Gastroesophageal sphincter (tissue), 4 donors: Measurements from ENCODE around the gene APOLD1. TPM values are rescaled to one million over a fixed set of nuclear protein-coding genes. Genes with fewer than 3 reads are reported as not detected.

Source experiments
- ATAC-seq: fragments of 150-250 bp; one replicate; pipeline ENCODE4 v1.9.1; 2016; ENCODE audit warnings: mild to moderate bottlenecking, moderate library complexity
- H3K27ac ChIP-seq, 4 donors: fragments of 200-600 bp; sonication (generic) in 3 of 4; 1 replicate in 3 of 4; 2 replicates in 1 of 4; pipeline ENCODE4 v1.5.1; 2016 to 2019
- H3K27me3 ChIP-seq: fragments of 200-600 bp; sonication (generic); one replicate; pipeline ENCODE4 v1.5.1; 2019
- H3K36me3 ChIP-seq, 2 donors: fragments of 200-600 bp; sonication (generic); one replicate each; pipeline ENCODE4 v1.5.1; 2019; ENCODE audit warnings: control low read depth in 1 of 2
- H3K4me1 ChIP-seq, 3 donors: fragments of 200-600 bp; sonication (generic); 1 replicate in 2 of 3; 2 replicates in 1 of 3; pipeline ENCODE4 v1.5.1; 2016 to 2019; ENCODE audit warnings: control low read depth in 2 of 3
- H3K4me3 ChIP-seq, 2 donors: fragments of 200-600 bp; sonication (generic); one replicate each; pipeline ENCODE4 v1.5.1; 2019; ENCODE audit warnings: mild to moderate bottlenecking in 1 of 2, moderate library complexity in 1 of 2
- H3K9me3 ChIP-seq, 3 donors: fragments of 200-600 bp; sonication (generic); one replicate each; pipeline ENCODE4 v1.5.1; 2017 to 2019; ENCODE audit warnings: control low read depth in 2 of 3
- CTCF ChIP-seq, 4 experiments: fragments of 200-600 bp in 2 of 4; fragments of 450-650 bp in 2 of 4; sonication (generic) in 1 of 4; IDR thresholded peaks; one replicate each; pipeline ENCODE4 v1.5.1; 2017 to 2019; ENCODE audit warnings: antibody characterized with exemption in 4 of 4, mild to moderate bottlenecking in 2 of 4, moderate library complexity in 2 of 4
- EP300 ChIP-seq: sonication (generic); formaldehyde crosslinking; IDR thresholded peaks from one replicate; pipeline ENCODE4 v1.6.1; 2017; ENCODE audit warnings: antibody characterized with exemption, mild to moderate bottlenecking
- POLR2A ChIP-seq, 2 donors: fragments of 450-650 bp; IDR thresholded peaks; one replicate each; pipeline ENCODE4 v1.6.1; 2017; ENCODE audit warnings: antibody characterized with exemption in 2 of 2, mild to moderate bottlenecking in 2 of 2, moderate library complexity in 1 of 2
- POLR2AphosphoS5 ChIP-seq: sonication (generic); formaldehyde crosslinking; IDR thresholded peaks from one replicate; pipeline ENCODE4 v1.6.1; 2017; ENCODE audit warnings: antibody characterized with exemption
- WGBS, 2 donors: methylation state at CpG; one replicate each; pipeline ENCODE4 v1.1.5; 2018; ENCODE audit warnings: low coverage in 1 of 2; 5-methylcytosine and 5-hydroxymethylcytosine counted together
- total RNA-seq, 4 donors: library from RNA; depleted of rRNA; stranded (reverse); fragments of >200 nt; gene quantifications; one replicate each; pipeline ENCODE4 v1.1.0, GENCODE V29; 2016

Gene APOLD1
- total RNA-seq, 4 donors from 2014 or later, result 16.2 to 33.4 (median 22.8) TPM

GRCh38 chr12:12813120-12814101 lies 28.0 kb downstream of the APOLD1 start, which contains the start of gene DDX47:
DDX47 (plus strand) TSS chr12:12813346; CDS start chr12:12813368, 22 bp downstream.
- no peaks in the 10 kb centered on the region for H3K27me3 ChIP-seq
- peak within 1 kb of the TSS; percentile 68 to 79 (median 72) for H3K27ac ChIP-seq
- TF ChIP-seq CTCF (IDR thresholded peaks at IDR 0.05) (peak; percentile 96 to 98 (median 98)), POLR2A (IDR thresholded peaks at IDR 0.05) (peak; percentile 18 to 33), POLR2AphosphoS5 (peak; percentile 73), EP300 (no peak)
- peak; percentile 96 for ATAC-seq
- H3K36me3 ChIP-seq, result peaks cover 0 to 14% of the 10 kb centered on the region in 2 donors
- 2 to 16% methylated on average over 5 to 12 of the region's 35 CpGs for WGBS, 2 donors
- H3K4me3 ChIP-seq, result peak within 1 kb of the TSS; percentile 68 to 100
- H3K9me3 ChIP-seq, result no peaks in the 10 kb centered on the region
- H3K4me1 ChIP-seq, result peaks cover 6 to 49% (median 9%) of the 10 kb centered on the region in 3 donors

- H3K4me1 ChIP-seq, result peaks cover 13 to 65% (median 16%) of the 10 kb centered on the region in 3 donors
Measured at GRCh38 chr12:12817616-12818015, 32.2 kb downstream of the APOLD1 start.

GRCh38 chr12:12818701-12819100 lies 33.2 kb downstream of the APOLD1 start:
- no peak for ATAC-seq
- TF ChIP-seq POLR2AphosphoS5 (no peak), EP300 (no peak), POLR2A (IDR thresholded peaks at IDR 0.05) (no peak), CTCF (IDR thresholded peaks at IDR 0.05) (no peak)
- peaks cover 13 to 59% (median 16%) of the 10 kb centered on the region in 3 donors for H3K4me1 ChIP-seq
- WGBS, 2 donors, result 89 to 90% methylated on average over 4 of the region's 4 CpGs
- H3K27ac ChIP-seq, result peak overlapping the region in 3 of 4 donors; percentile 48 to 67 (median 64)
- H3K9me3 ChIP-seq, result no peaks in the 10 kb centered on the region
- H3K4me3 ChIP-seq, result no peak overlapping the region
- H3K36me3 ChIP-seq, result peaks cover under 1 to 47% of the 10 kb centered on the region in 2 donors
- H3K27me3 ChIP-seq, result no peaks in the 10 kb centered on the region

More at GRCh38 chr12:12817616-12818015, 32.2 kb downstream of the APOLD1 start:
- Histone ChIP-seq H3K27ac (no peak overlapping the region), H3K27me3 (no peaks in the 10 kb centered on the region), H3K9me3 (no peaks in the 10 kb centered on the region), H3K36me3 (peaks cover 0 to 36% of the 10 kb centered on the region in 2 donors), H3K4me3 (no peak overlapping the region)
- 93 to 97% methylated on average over 6 to 7 of the region's 7 CpGs for WGBS, 2 donors
- ATAC-seq, result no peak
- no peak for TF ChIP-seq POLR2A (IDR thresholded peaks at IDR 0.05)
- TF ChIP-seq POLR2AphosphoS5, result no peak
- no peak for TF ChIP-seq EP300
- no peak for TF ChIP-seq CTCF (IDR thresholded peaks at IDR 0.05)

GRCh38 chr12:12819221-12819620 lies 33.8 kb downstream of the APOLD1 start:
- no peaks in the 10 kb centered on the region for H3K9me3 ChIP-seq
- H3K36me3 ChIP-seq, result peaks cover 4 to 52% of the 10 kb centered on the region in 2 donors
- H3K4me3 ChIP-seq, result no peak overlapping the region
- WGBS, 2 donors, result 87 to 100% methylated on average over 2 of the region's 2 CpGs
- H3K27me3 ChIP-seq, result no peaks in the 10 kb centered on the region
- ATAC-seq, result no peak
- H3K4me1 ChIP-seq, result peaks cover 9 to 53% (median 12%) of the 10 kb centered on the region in 3 donors
- TF ChIP-seq POLR2AphosphoS5, result no peak
- TF ChIP-seq EP300, result no peak
- no peak for TF ChIP-seq POLR2A (IDR thresholded peaks at IDR 0.05)
- TF ChIP-seq CTCF (IDR thresholded peaks at IDR 0.05), result no peak
- H3K27ac ChIP-seq, result peak overlapping the region; percentile 47 to 67 (median 64)
